GM12892 (cell line): ENCODE results near the gene MAP1S.

Experiments
- POLR2A ChIP-seq: IDR thresholded peaks from 2 replicates; pipeline ENCODE4 v1.6.1; 2011; ENCODE audit warnings: low read depth, low read length, control low read depth
- POLR2AphosphoS5 ChIP-seq: IDR thresholded peaks from 2 replicates; pipeline ENCODE4 v1.6.1; 2011; ENCODE audit warnings: low read depth, low read length, control low read depth
- TAF1 ChIP-seq: IDR thresholded peaks from 2 replicates; pipeline ENCODE4 v1.6.1; 2011; ENCODE audit warnings: low read depth, mild to moderate bottlenecking, control low read depth, low read length, borderline replicate concordance

DNA sequence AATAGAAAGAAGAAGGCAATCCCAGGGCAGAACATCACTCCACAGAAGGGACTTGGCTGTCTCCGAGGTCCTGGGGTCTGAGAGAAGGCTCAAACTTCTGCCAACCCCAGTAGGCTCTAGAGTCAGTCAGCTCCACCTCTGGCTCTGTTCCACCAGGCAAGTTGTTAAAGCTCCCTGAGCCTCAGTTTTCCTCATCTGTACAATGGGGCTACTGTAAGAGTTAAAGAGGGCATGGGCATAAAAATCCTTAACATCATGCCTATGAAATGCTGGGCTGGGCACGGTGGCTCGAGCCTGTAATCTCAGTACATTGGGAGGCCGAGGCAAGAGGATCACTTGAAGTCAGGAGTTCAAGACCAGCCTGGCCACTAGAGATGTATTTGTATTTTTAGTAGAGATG lies 36.2 kb upstream of the MAP1S start:
- no peak for TF ChIP-seq POLR2A
- no peak for TF ChIP-seq TAF1
- TF ChIP-seq POLR2AphosphoS5: no peak
